BE2C (cell line): ENCODE data around the gene ACTR3C.
"Not testable (repeated sequence)": the region's sequence is repeated elsewhere in the genome, so short reads cannot be mapped to it uniquely, and the experiment has no call there.

Experiments
- DNase-seq: peaks from one replicate; pipeline ENCODE4 v3.0.0-alpha.2; 2020
- H3K27me3 ChIP-seq: fragments of 250-450 bp; sonication (Bioruptor Pico); 2 replicates; pipeline ENCODE4 v1.5.1; 2020; ENCODE audit warnings: mild to moderate bottlenecking
- H3K36me3 ChIP-seq: fragments of 250-450 bp; sonication (Bioruptor Pico); 2 replicates; pipeline ENCODE4 v1.5.1; 2020; ENCODE audit warnings: mild to moderate bottlenecking
- H3K4me1 ChIP-seq: fragments of 250-450 bp; sonication (Bioruptor Pico); 2 replicates; pipeline ENCODE4 v1.5.1; 2020
- H3K4me3 ChIP-seq: 2 replicates; pipeline ENCODE4 v1.5.1; 2011; ENCODE audit warnings: low read depth, low read length
- H3K9me3 ChIP-seq: fragments of 250-450 bp; sonication (Bioruptor Pico); 2 replicates; pipeline ENCODE4 v1.5.1; 2020
- TF ChIP-seq, protein P1 (sequence below): IDR thresholded peaks from 2 replicates; pipeline ENCODE4 v1.5.1; 2012; ENCODE audit warnings: mild to moderate bottlenecking, low read depth, low read length

ACTR3C gene

GRCh38 chr7:150307129-150307528 lies 16.2 kb downstream of the ACTR3C start:
- Histone ChIP-seq H3K27me3 (no peaks in the 10 kb centered on the region), H3K4me3 (no peak overlapping the region), H3K36me3 (no peaks in the 10 kb centered on the region), H3K9me3 (no peaks in the 10 kb centered on the region), H3K4me1 (no peaks in the 10 kb centered on the region)
- TF ChIP-seq, protein P1, sequence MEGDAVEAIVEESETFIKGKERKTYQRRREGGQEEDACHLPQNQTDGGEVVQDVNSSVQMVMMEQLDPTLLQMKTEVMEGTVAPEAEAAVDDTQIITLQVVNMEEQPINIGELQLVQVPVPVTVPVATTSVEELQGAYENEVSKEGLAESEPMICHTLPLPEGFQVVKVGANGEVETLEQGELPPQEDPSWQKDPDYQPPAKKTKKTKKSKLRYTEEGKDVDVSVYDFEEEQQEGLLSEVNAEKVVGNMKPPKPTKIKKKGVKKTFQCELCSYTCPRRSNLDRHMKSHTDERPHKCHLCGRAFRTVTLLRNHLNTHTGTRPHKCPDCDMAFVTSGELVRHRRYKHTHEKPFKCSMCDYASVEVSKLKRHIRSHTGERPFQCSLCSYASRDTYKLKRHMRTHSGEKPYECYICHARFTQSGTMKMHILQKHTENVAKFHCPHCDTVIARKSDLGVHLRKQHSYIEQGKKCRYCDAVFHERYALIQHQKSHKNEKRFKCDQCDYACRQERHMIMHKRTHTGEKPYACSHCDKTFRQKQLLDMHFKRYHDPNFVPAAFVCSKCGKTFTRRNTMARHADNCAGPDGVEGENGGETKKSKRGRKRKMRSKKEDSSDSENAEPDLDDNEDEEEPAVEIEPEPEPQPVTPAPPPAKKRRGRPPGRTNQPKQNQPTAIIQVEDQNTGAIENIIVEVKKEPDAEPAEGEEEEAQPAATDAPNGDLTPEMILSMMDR: no peak
- DNase-seq: no peak

- not testable (repeated sequence) for H3K9me3 ChIP-seq, H3K4me1 ChIP-seq, H3K36me3 ChIP-seq, H3K4me3 ChIP-seq, DNase-seq, H3K27me3 ChIP-seq
Observed at GRCh38 chr7:150306377-150306776, 17.0 kb downstream of the ACTR3C start.

- not testable (repeated sequence) for H3K4me3 ChIP-seq, H3K27me3 ChIP-seq, DNase-seq, H3K4me1 ChIP-seq, H3K9me3 ChIP-seq, H3K36me3 ChIP-seq
Observed at GRCh38 chr7:150305903-150306284, 17.5 kb downstream of the ACTR3C start.

GRCh38 chr7:150305259-150305902 lies 18.0 kb downstream of the ACTR3C start:
- H3K4me1 ChIP-seq, DNase-seq, H3K9me3 ChIP-seq, H3K36me3 ChIP-seq, H3K27me3 ChIP-seq, H3K4me3 ChIP-seq: not testable (repeated sequence)

DNA sequence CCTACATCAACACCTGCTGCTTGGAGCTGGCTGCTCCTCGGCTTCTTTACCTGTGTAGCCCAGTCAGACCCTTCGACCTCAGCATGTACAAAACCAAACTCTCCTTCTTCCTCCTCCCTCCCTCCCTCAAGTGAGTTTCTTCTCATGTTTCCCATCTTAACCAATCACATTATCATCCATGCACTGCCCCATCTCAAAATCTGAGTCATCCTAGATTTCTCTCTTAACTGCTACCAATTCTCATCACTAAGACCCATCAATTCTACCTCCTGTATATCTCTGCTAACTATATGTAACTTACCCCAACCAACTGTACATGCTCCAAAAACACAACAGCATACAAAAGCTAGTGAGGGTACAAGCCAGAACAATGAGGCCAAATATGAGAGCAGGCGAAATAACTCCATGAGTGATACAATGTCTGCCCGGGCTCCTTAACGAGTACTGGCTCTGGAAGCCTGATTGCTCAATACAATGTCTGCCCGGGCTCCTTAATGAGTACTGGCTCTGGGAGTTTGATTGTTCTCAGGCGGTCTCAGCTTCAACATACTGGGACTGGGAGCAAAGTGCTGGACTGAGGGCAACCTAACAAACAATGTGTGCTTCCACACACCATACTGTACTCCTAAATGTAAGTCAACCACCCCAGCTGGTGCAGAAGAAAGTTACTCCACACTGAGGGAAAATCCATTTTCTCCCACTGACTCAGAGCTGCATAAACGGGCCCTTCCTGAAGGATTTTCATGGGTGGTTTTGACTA lies 18.7 kb downstream of the ACTR3C start:
- not testable (repeated sequence) for H3K4me3 ChIP-seq, DNase-seq, H3K27me3 ChIP-seq, H3K4me1 ChIP-seq, H3K9me3 ChIP-seq, H3K36me3 ChIP-seq

DNA sequence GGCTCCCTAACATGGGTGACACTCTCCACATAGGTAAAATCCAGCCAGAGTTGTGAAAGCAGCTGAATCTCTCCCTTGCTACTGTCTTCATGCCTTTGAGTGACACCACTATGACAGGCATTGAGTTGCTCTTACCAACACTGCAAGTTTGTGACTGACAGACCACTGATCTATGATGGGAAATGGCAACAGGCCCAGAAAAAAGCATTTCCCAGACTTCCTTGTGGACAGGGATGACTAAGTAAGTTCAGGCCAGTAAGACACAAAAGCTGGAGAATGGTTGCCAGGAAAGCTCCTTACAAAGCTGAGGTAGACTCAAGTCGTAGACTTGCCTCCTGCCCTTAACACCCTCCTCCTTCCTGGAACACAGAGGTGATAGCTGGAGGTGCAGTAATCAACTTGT lies 20.4 kb downstream of the ACTR3C start:
- H3K9me3 ChIP-seq, H3K27me3 ChIP-seq, DNase-seq, H3K4me1 ChIP-seq, H3K4me3 ChIP-seq, H3K36me3 ChIP-seq: not testable (repeated sequence)

GRCh38 chr7:150297978-150298377 lies 25.4 kb downstream of the ACTR3C start:
- not testable (repeated sequence) for H3K9me3 ChIP-seq, DNase-seq, H3K4me3 ChIP-seq, H3K27me3 ChIP-seq, H3K4me1 ChIP-seq, H3K36me3 ChIP-seq

- DNase-seq, H3K27me3 ChIP-seq, H3K4me3 ChIP-seq, H3K9me3 ChIP-seq, H3K36me3 ChIP-seq, H3K4me1 ChIP-seq: not testable (repeated sequence)
Observed at GRCh38 chr7:150296802-150297201, 26.5 kb downstream of the ACTR3C start.

- not testable (repeated sequence) for H3K9me3 ChIP-seq, H3K27me3 ChIP-seq, H3K36me3 ChIP-seq, H3K4me1 ChIP-seq, H3K4me3 ChIP-seq, DNase-seq
Observed at GRCh38 chr7:150295614-150296013, 27.7 kb downstream of the ACTR3C start.

- H3K4me3 ChIP-seq, H3K4me1 ChIP-seq, H3K9me3 ChIP-seq, H3K27me3 ChIP-seq, DNase-seq, H3K36me3 ChIP-seq: not testable (repeated sequence)
Observed at GRCh38 chr7:150295027-150295426, 28.3 kb downstream of the ACTR3C start.

DNA sequence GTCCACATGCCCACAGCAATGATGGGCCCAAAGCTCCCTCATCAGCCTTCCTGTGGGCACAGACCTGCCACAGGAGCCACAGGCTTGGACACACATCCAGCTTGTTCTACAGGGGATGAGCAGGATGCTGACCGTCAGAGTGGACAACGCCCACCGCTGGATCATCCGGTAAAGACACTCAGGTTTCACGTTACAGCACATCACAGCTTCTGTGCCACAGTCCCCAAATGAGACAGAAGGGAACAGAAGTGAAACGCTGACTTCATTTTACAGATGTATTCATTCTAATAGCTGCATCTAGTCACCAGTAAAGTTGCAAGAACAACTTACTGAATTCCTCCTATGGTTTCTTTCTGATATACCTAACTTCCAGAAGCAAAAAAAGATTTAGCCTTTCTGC lies 33.0 kb downstream of the ACTR3C start:
- H3K4me1 ChIP-seq, H3K36me3 ChIP-seq: not testable (repeated sequence)

GRCh38 chr7:150288816-150289215 lies 34.5 kb downstream of the ACTR3C start:
- H3K4me1 ChIP-seq, H3K9me3 ChIP-seq, H3K27me3 ChIP-seq, H3K4me3 ChIP-seq, H3K36me3 ChIP-seq, DNase-seq: not testable (repeated sequence)

More for the DNA sequence above, 33.0 kb downstream of the ACTR3C start:
- DNase-seq, H3K4me3 ChIP-seq, H3K27me3 ChIP-seq, H3K9me3 ChIP-seq: not testable (repeated sequence)

- H3K4me1 ChIP-seq, H3K9me3 ChIP-seq, H3K4me3 ChIP-seq, H3K36me3 ChIP-seq, H3K27me3 ChIP-seq, DNase-seq: not testable (repeated sequence)
Observed at GRCh38 chr7:150287815-150288214, 35.5 kb downstream of the ACTR3C start.
